ENCODE data around the gene IZUMO4. TPM values are rescaled to one million over a fixed set of nuclear protein-coding genes. Genes with fewer than 3 reads are reported as not detected.

Gene IZUMO4
- total and polyA plus RNA-seq, 4 donors: 7.2 to 20.3 (median 16.1) TPM

- H3K27me3 ChIP-seq (ENCODE audit: control insufficient read depth, insufficient read depth, low read length): no peaks in the 10 kb centered on the region
- no peak for DNase-seq (ENCODE audit: low read depth in 4 of 6, low spot score in 6 of 6)
- no peak overlapping the region for H3K4me3 ChIP-seq (ENCODE audit: low read depth, low read length)
- H3K36me3 ChIP-seq (ENCODE audit: control insufficient read depth, insufficient read depth, low read length): peaks cover 100% of the 10 kb centered on the region
- no peaks in the 10 kb centered on the region for H3K9me3 ChIP-seq (ENCODE audit: control insufficient read depth, insufficient read depth, low read length)
- WGBS (ENCODE audit: insufficient coverage): 95% methylated on average over 5 of the region's 9 CpGs
- no peaks in the 10 kb centered on the region for H3K4me1 ChIP-seq (ENCODE audit: control insufficient read depth, insufficient read depth, low read length)
- no peak overlapping the region for H3K27ac ChIP-seq (ENCODE audit: low read depth, low read length)
Measured at GRCh38 chr19:2114218-2114617, 17.5 kb downstream of the IZUMO4 start.

- Histone ChIP-seq H3K27ac (ENCODE audit: low read depth, low read length) (no peak overlapping the region), H3K27me3 (ENCODE audit: control insufficient read depth, insufficient read depth, low read length) (no peaks in the 10 kb centered on the region), H3K4me3 (ENCODE audit: low read depth, low read length) (no peak overlapping the region), H3K36me3 (ENCODE audit: control insufficient read depth, insufficient read depth, low read length) (peaks cover 100% of the 10 kb centered on the region), H3K4me1 (ENCODE audit: control insufficient read depth, insufficient read depth, low read length) (no peaks in the 10 kb centered on the region), H3K9me3 (ENCODE audit: control insufficient read depth, insufficient read depth, low read length) (no peaks in the 10 kb centered on the region)
- DNase-seq (ENCODE audit: low read depth in 4 of 6, low spot score in 6 of 6): no peak
- 97% methylated on average over 21 of the region's 21 CpGs for WGBS (ENCODE audit: insufficient coverage)
Measured at GRCh38 chr19:2114821-2115220, 18.1 kb downstream of the IZUMO4 start.

- 95% methylated on average over 25 of the region's 25 CpGs for WGBS (ENCODE audit: insufficient coverage)
Measured at GRCh38 chr19:2115324-2115723, 18.6 kb downstream of the IZUMO4 start.

GRCh38 chr19:2115911-2116426 is 19.3 kb downstream of the IZUMO4 start:
- Histone ChIP-seq H3K4me3 (ENCODE audit: low read depth, low read length) (no peak overlapping the region), H3K9me3 (ENCODE audit: control insufficient read depth, insufficient read depth, low read length) (no peaks in the 10 kb centered on the region), H3K27ac (ENCODE audit: low read depth, low read length) (no peak overlapping the region), H3K27me3 (ENCODE audit: control insufficient read depth, insufficient read depth, low read length) (no peaks in the 10 kb centered on the region), H3K36me3 (ENCODE audit: control insufficient read depth, insufficient read depth, low read length) (peaks cover 100% of the 10 kb centered on the region), H3K4me1 (ENCODE audit: control insufficient read depth, insufficient read depth, low read length) (no peaks in the 10 kb centered on the region)
- 94% methylated on average over 24 of the region's 24 CpGs for WGBS (ENCODE audit: insufficient coverage)
- DNase-seq (ENCODE audit: low read depth in 4 of 6, low spot score in 6 of 6): no peak

More at GRCh38 chr19:2115324-2115723, 18.6 kb downstream of the IZUMO4 start:
- Histone ChIP-seq H3K36me3 (ENCODE audit: control insufficient read depth, insufficient read depth, low read length) (peaks cover 100% of the 10 kb centered on the region), H3K9me3 (ENCODE audit: control insufficient read depth, insufficient read depth, low read length) (no peaks in the 10 kb centered on the region), H3K27ac (ENCODE audit: low read depth, low read length) (no peak overlapping the region), H3K27me3 (ENCODE audit: control insufficient read depth, insufficient read depth, low read length) (no peaks in the 10 kb centered on the region), H3K4me3 (ENCODE audit: low read depth, low read length) (no peak overlapping the region), H3K4me1 (ENCODE audit: control insufficient read depth, insufficient read depth, low read length) (no peaks in the 10 kb centered on the region)
- no peak for DNase-seq (ENCODE audit: low read depth in 4 of 6, low spot score in 6 of 6)

GRCh38 chr19:2116507-2116906 is 19.8 kb downstream of the IZUMO4 start:
- H3K4me1 ChIP-seq (ENCODE audit: control insufficient read depth, insufficient read depth, low read length): no peaks in the 10 kb centered on the region
- H3K36me3 ChIP-seq (ENCODE audit: control insufficient read depth, insufficient read depth, low read length): peaks cover 100% of the 10 kb centered on the region
- no peak for DNase-seq (ENCODE audit: low read depth in 4 of 6, low spot score in 6 of 6)
- 95% methylated on average over 25 of the region's 25 CpGs for WGBS (ENCODE audit: insufficient coverage)
- no peaks in the 10 kb centered on the region for H3K9me3 ChIP-seq (ENCODE audit: control insufficient read depth, insufficient read depth, low read length)
- no peak overlapping the region for H3K27ac ChIP-seq (ENCODE audit: low read depth, low read length)
- H3K27me3 ChIP-seq (ENCODE audit: control insufficient read depth, insufficient read depth, low read length): no peaks in the 10 kb centered on the region
- H3K4me3 ChIP-seq (ENCODE audit: low read depth, low read length): no peak overlapping the region

GRCh38 chr19:2117215-2117960 is 20.7 kb downstream of the IZUMO4 start:
- Histone ChIP-seq H3K4me1 (ENCODE audit: control insufficient read depth, insufficient read depth, low read length) (no peaks in the 10 kb centered on the region), H3K4me3 (ENCODE audit: low read depth, low read length) (no peak overlapping the region), H3K9me3 (ENCODE audit: control insufficient read depth, insufficient read depth, low read length) (no peaks in the 10 kb centered on the region), H3K27ac (ENCODE audit: low read depth, low read length) (no peak overlapping the region), H3K27me3 (ENCODE audit: control insufficient read depth, insufficient read depth, low read length) (no peaks in the 10 kb centered on the region), H3K36me3 (ENCODE audit: control insufficient read depth, insufficient read depth, low read length) (peaks cover 100% of the 10 kb centered on the region)
- WGBS (ENCODE audit: insufficient coverage): 91% methylated on average over 27 of the region's 27 CpGs
- no peak for DNase-seq (ENCODE audit: low read depth in 4 of 6, low spot score in 6 of 6)

- Histone ChIP-seq H3K9me3 (ENCODE audit: control insufficient read depth, insufficient read depth, low read length) (no peaks in the 10 kb centered on the region), H3K4me3 (ENCODE audit: low read depth, low read length) (no peak overlapping the region), H3K27me3 (ENCODE audit: control insufficient read depth, insufficient read depth, low read length) (no peaks in the 10 kb centered on the region), H3K4me1 (ENCODE audit: control insufficient read depth, insufficient read depth, low read length) (no peaks in the 10 kb centered on the region), H3K36me3 (ENCODE audit: control insufficient read depth, insufficient read depth, low read length) (peaks cover 100% of the 10 kb centered on the region), H3K27ac (ENCODE audit: low read depth, low read length) (no peak overlapping the region)
- WGBS (ENCODE audit: insufficient coverage): 96% methylated on average over 18 of the region's 18 CpGs
- DNase-seq (ENCODE audit: low read depth in 4 of 6, low spot score in 6 of 6): no peak
Measured at GRCh38 chr19:2118438-2118837, 21.7 kb downstream of the IZUMO4 start.

- Histone ChIP-seq H3K27me3 (ENCODE audit: control insufficient read depth, insufficient read depth, low read length) (no peaks in the 10 kb centered on the region), H3K9me3 (ENCODE audit: control insufficient read depth, insufficient read depth, low read length) (no peaks in the 10 kb centered on the region), H3K4me1 (ENCODE audit: control insufficient read depth, insufficient read depth, low read length) (no peaks in the 10 kb centered on the region), H3K27ac (ENCODE audit: low read depth, low read length) (no peak overlapping the region), H3K36me3 (ENCODE audit: control insufficient read depth, insufficient read depth, low read length) (peaks cover 98% of the 10 kb centered on the region), H3K4me3 (ENCODE audit: low read depth, low read length) (no peak overlapping the region)
- DNase-seq (ENCODE audit: low read depth in 4 of 6, low spot score in 6 of 6): no peak
- 92% methylated on average over 27 of the region's 31 CpGs for WGBS (ENCODE audit: insufficient coverage)
Measured at GRCh38 chr19:2119921-2120785, 23.4 kb downstream of the IZUMO4 start.

GRCh38 chr19:2120821-2121220 is 24.1 kb downstream of the IZUMO4 start:
- no peaks in the 10 kb centered on the region for H3K27me3 ChIP-seq (ENCODE audit: control insufficient read depth, insufficient read depth, low read length)
- 98% methylated on average over 26 of the region's 26 CpGs for WGBS (ENCODE audit: insufficient coverage)
- H3K4me1 ChIP-seq (ENCODE audit: control insufficient read depth, insufficient read depth, low read length): no peaks in the 10 kb centered on the region
- no peak for DNase-seq (ENCODE audit: low read depth in 4 of 6, low spot score in 6 of 6)
- H3K4me3 ChIP-seq (ENCODE audit: low read depth, low read length): no peak overlapping the region
- H3K36me3 ChIP-seq (ENCODE audit: control insufficient read depth, insufficient read depth, low read length): peaks cover 92% of the 10 kb centered on the region
- H3K9me3 ChIP-seq (ENCODE audit: control insufficient read depth, insufficient read depth, low read length): no peaks in the 10 kb centered on the region
- no peak overlapping the region for H3K27ac ChIP-seq (ENCODE audit: low read depth, low read length)

Data from spinal cord (tissue), 10 donors.